Suprapubic skin (tissue), 4 donors: Measurements from ENCODE around the gene DLG1. TPM values are rescaled to one million over a fixed set of nuclear protein-coding genes. Genes with fewer than 3 reads are reported as not detected.
"Not testable (repeated sequence)": the region's sequence is repeated elsewhere in the genome, so short reads cannot be mapped to it uniquely, and the experiment has no call there.

Experiments
- DNase-seq, 2 donors: peaks; one replicate each; pipeline ENCODE4 v3.0.0-alpha.2; 2019; ENCODE audit warnings: low spot score in 2 of 2
- H3K27ac ChIP-seq: fragments of 200-600 bp; sonication (generic); one replicate; pipeline ENCODE4 v1.5.1; 2019
- H3K27me3 ChIP-seq: fragments of 200-600 bp; sonication (generic); one replicate; pipeline ENCODE4 v1.5.1; 2019
- H3K36me3 ChIP-seq: fragments of 200-600 bp; sonication (generic); one replicate; pipeline ENCODE4 v1.5.1; 2019
- H3K4me1 ChIP-seq: fragments of 200-600 bp; sonication (generic); one replicate; pipeline ENCODE4 v1.5.1; 2019
- H3K4me3 ChIP-seq: fragments of 200-600 bp; sonication (generic); one replicate; pipeline ENCODE4 v1.5.1; 2019; ENCODE audit warnings: mild to moderate bottlenecking
- H3K9me3 ChIP-seq: fragments of 200-600 bp; sonication (generic); one replicate; pipeline ENCODE4 v1.5.1; 2019
- CTCF ChIP-seq, 2 donors: fragments of 200-600 bp in 1 of 2; fragments of 450-650 bp in 1 of 2; sonication (generic) in 1 of 2; IDR thresholded peaks; one replicate each; pipeline ENCODE4 v1.5.1; 2016 to 2019; ENCODE audit warnings: antibody characterized with exemption in 2 of 2, mild to moderate bottlenecking in 1 of 2, moderate library complexity in 1 of 2
- EP300 ChIP-seq: sonication (generic); formaldehyde crosslinking; IDR thresholded peaks from one replicate; pipeline ENCODE4 v1.6.1; 2017; ENCODE audit warnings: antibody characterized with exemption
- POLR2A ChIP-seq, 2 donors: fragments of 450-650 bp; IDR thresholded peaks; one replicate each; pipeline ENCODE4 v1.6.1; 2017; ENCODE audit warnings: antibody characterized with exemption in 2 of 2, mild to moderate bottlenecking in 2 of 2, moderate library complexity in 2 of 2
- POLR2AphosphoS5 ChIP-seq, 3 donors: sonication (generic); formaldehyde crosslinking; IDR thresholded peaks; one replicate each; pipeline ENCODE4 v1.6.1; 2017; ENCODE audit warnings: antibody characterized with exemption in 3 of 3
- whole genome bisulfite sequencing: methylation state at CpG from one replicate; pipeline ENCODE4 v1.1.5; 2018; 5-methylcytosine and 5-hydroxymethylcytosine counted together
- total RNA-seq, 4 donors: library from RNA; depleted of rRNA; stranded (reverse); fragments of >200 nt; gene quantifications; one replicate each; pipeline ENCODE4 v1.1.0, GENCODE V29; 2016

Gene DLG1
- total RNA-seq, 4 donors from 2014 or later: 86.2 to 140 (median 103) TPM

- H3K36me3 ChIP-seq: peaks cover 28% of the 10 kb centered on the region
- DNase-seq: no peak
- H3K4me3 ChIP-seq: no peak overlapping the region
- no peak overlapping the region for H3K27ac ChIP-seq
- H3K27me3 ChIP-seq: no peaks in the 10 kb centered on the region
- no peaks in the 10 kb centered on the region for H3K9me3 ChIP-seq
- 92% methylated on average over 1 of the region's 1 CpG for WGBS
- no peaks in the 10 kb centered on the region for H3K4me1 ChIP-seq
- TF ChIP-seq POLR2AphosphoS5 (IDR thresholded peaks at IDR 0.05) (no peak), EP300 (no peak), POLR2A (IDR thresholded peaks at IDR 0.05) (no peak), CTCF (IDR thresholded peaks at IDR 0.05) (no peak)
These were observed 230.3 kb downstream of the DLG1 start for GRCh38 chr3:197068077-197068476.

- Histone ChIP-seq H3K27me3 (no peaks in the 10 kb centered on the region), H3K36me3 (peaks cover 52% of the 10 kb centered on the region), H3K4me3 (no peak overlapping the region), H3K4me1 (no peaks in the 10 kb centered on the region), H3K9me3 (no peaks in the 10 kb centered on the region), H3K27ac (no peak overlapping the region)
- TF ChIP-seq POLR2A (IDR thresholded peaks at IDR 0.05) (no peak), POLR2AphosphoS5 (IDR thresholded peaks at IDR 0.05) (no peak), CTCF (IDR thresholded peaks at IDR 0.05) (no peak), EP300 (no peak)
- WGBS: 87% methylated on average over 1 of the region's 1 CpG
- no peak for DNase-seq
These were observed 233.6 kb downstream of the DLG1 start for GRCh38 chr3:197064771-197065170.

- no peak for DNase-seq
- TF ChIP-seq CTCF (IDR thresholded peaks at IDR 0.05): no peak
- no peak for TF ChIP-seq POLR2AphosphoS5 (IDR thresholded peaks at IDR 0.05)
- TF ChIP-seq POLR2A (IDR thresholded peaks at IDR 0.05): no peak
- TF ChIP-seq EP300: no peak
- WGBS: 96% methylated on average over 4 of the region's 4 CpGs
- H3K27me3 ChIP-seq: no peaks in the 10 kb centered on the region
- no peak overlapping the region for H3K4me3 ChIP-seq
- no peak overlapping the region for H3K27ac ChIP-seq
- peaks cover 75% of the 10 kb centered on the region for H3K36me3 ChIP-seq
- H3K4me1 ChIP-seq: no peaks in the 10 kb centered on the region
- H3K9me3 ChIP-seq: no peaks in the 10 kb centered on the region
These were observed 236.0 kb downstream of the DLG1 start for GRCh38 chr3:197062446-197062845.

GRCh38 chr3:197051637-197052036 lies 246.8 kb downstream of the DLG1 start:
- 90% methylated on average over 6 of the region's 6 CpGs for whole genome bisulfite sequencing
- peaks cover 63% of the 10 kb centered on the region for H3K36me3 ChIP-seq

GRCh38 chr3:197050511-197050910 lies 247.9 kb downstream of the DLG1 start:
- no peak for TF ChIP-seq CTCF (IDR thresholded peaks at IDR 0.05)
- no peak for TF ChIP-seq POLR2A (IDR thresholded peaks at IDR 0.05)
- TF ChIP-seq POLR2AphosphoS5 (IDR thresholded peaks at IDR 0.05): no peak
- no peak for TF ChIP-seq EP300
- Histone ChIP-seq H3K4me3 (no peak overlapping the region), H3K27me3 (no peaks in the 10 kb centered on the region), H3K36me3 (peaks cover 65% of the 10 kb centered on the region), H3K27ac (no peak overlapping the region), H3K4me1 (no peaks in the 10 kb centered on the region), H3K9me3 (no peaks in the 10 kb centered on the region)
- WGBS: 89% methylated on average over 2 of the region's 2 CpGs
- DNase-seq: no peak

More at GRCh38 chr3:197051637-197052036, 246.8 kb downstream of the DLG1 start:
- not testable (repeated sequence) for H3K4me1 ChIP-seq, DNase-seq, H3K27me3 ChIP-seq, H3K4me3 ChIP-seq, H3K27ac ChIP-seq, H3K9me3 ChIP-seq

GRCh38 chr3:197042539-197042938 lies 255.9 kb downstream of the DLG1 start:
- Histone ChIP-seq H3K36me3 (peaks cover 32% of the 10 kb centered on the region), H3K9me3 (no peaks in the 10 kb centered on the region), H3K27me3 (no peaks in the 10 kb centered on the region), H3K4me3 (no peak overlapping the region), H3K4me1 (no peaks in the 10 kb centered on the region), H3K27ac (no peak overlapping the region)
- DNase-seq: no peak
- 86% methylated on average over 4 of the region's 4 CpGs for WGBS
- TF ChIP-seq EP300 (no peak), POLR2A (IDR thresholded peaks at IDR 0.05) (no peak), POLR2AphosphoS5 (IDR thresholded peaks at IDR 0.05) (no peak)
